ENCODE results near the gene FBXO2.

DNA sequence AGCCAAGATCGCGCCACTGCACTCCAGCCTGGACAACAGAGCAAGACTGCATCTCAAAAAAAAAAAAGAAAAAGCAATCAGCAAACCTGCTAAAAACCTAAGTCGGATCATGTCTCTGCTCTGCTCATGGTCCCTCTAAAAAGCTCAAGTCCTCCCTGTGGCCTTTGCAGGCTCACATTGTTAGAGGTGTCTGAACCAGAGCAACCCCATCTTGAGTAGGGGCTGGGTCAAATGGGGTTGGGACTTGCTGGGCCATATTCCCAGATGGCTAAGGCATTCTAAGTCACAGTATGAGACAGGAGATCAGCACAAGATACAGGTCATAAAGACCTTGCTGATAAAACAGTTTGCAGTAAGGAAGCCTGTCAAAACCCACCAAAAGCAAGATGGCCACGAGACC is 34.3 kb upstream of the FBXO2 start:
- no peak for TF ChIP-seq POLR2A (IDR thresholded peaks at IDR 0.05)
- TF ChIP-seq, protein P1, sequence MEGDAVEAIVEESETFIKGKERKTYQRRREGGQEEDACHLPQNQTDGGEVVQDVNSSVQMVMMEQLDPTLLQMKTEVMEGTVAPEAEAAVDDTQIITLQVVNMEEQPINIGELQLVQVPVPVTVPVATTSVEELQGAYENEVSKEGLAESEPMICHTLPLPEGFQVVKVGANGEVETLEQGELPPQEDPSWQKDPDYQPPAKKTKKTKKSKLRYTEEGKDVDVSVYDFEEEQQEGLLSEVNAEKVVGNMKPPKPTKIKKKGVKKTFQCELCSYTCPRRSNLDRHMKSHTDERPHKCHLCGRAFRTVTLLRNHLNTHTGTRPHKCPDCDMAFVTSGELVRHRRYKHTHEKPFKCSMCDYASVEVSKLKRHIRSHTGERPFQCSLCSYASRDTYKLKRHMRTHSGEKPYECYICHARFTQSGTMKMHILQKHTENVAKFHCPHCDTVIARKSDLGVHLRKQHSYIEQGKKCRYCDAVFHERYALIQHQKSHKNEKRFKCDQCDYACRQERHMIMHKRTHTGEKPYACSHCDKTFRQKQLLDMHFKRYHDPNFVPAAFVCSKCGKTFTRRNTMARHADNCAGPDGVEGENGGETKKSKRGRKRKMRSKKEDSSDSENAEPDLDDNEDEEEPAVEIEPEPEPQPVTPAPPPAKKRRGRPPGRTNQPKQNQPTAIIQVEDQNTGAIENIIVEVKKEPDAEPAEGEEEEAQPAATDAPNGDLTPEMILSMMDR (IDR thresholded peaks at IDR 0.05): no peak
- no peak for TF ChIP-seq POLR2AphosphoS5 (IDR thresholded peaks at IDR 0.05)

Measured in prostate gland (tissue), 2 donors.